Activated naive CD8-positive, alpha-beta T cell (primary cell): Measurements from ENCODE around the gene IGF2BP3.
"Not testable (repeated sequence)": the region's sequence is repeated elsewhere in the genome, so short reads cannot be mapped to it uniquely, and the experiment has no call there.

Experiments used
- H3K27ac Mint-ChIP-seq: one replicate; pipeline ENCODE4 v1.8.0; 2021; ENCODE audit warnings: mixed read lengths
- H3K27me3 Mint-ChIP-seq: one replicate; pipeline ENCODE4 v1.8.0; 2021; ENCODE audit warnings: mixed read lengths
- H3K36me3 Mint-ChIP-seq: one replicate; pipeline ENCODE4 v1.8.0; 2021; ENCODE audit warnings: mixed read lengths
- H3K4me1 Mint-ChIP-seq: one replicate; pipeline ENCODE4 v1.8.0; 2021; ENCODE audit warnings: low read depth, mixed read lengths
- H3K4me3 Mint-ChIP-seq: one replicate; pipeline ENCODE4 v1.8.0; 2021; ENCODE audit warnings: mild to moderate bottlenecking, mixed read lengths
- H3K9me3 Mint-ChIP-seq: one replicate; pipeline ENCODE4 v1.8.0; 2021; ENCODE audit warnings: low read depth, mixed read lengths

Gene IGF2BP3

DNA sequence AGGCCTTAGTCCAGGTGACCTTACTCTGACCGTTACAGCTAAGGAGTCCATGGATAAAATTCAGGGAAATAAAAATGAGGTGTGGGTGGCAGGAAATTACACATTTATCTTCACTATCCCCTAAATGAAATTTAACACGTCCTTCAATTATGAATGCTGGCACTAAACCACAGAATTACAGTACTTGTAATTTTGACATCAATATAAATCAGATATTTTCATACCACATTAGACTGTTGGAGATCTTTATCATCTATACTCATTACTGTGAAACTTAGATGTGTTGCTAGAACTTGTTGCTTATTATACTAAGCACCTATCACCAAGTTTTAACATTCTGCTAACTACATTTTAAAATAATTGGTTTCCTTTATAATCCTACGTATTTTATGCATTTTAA lies 51.1 kb downstream of the IGF2BP3 start:
- no peak overlapping the region for H3K27ac Mint-ChIP-seq
- no peaks in the 10 kb centered on the region for H3K27me3 Mint-ChIP-seq
- no peaks in the 10 kb centered on the region for H3K36me3 Mint-ChIP-seq
- H3K4me1 Mint-ChIP-seq: peaks cover 11% of the 10 kb centered on the region
- no peak overlapping the region for H3K4me3 Mint-ChIP-seq
- no peaks in the 10 kb centered on the region for H3K9me3 Mint-ChIP-seq

GRCh38 chr7:23418046-23418445 lies 52.2 kb downstream of the IGF2BP3 start:
- Mint-ChIP-seq H3K27me3 (peaks cover 2% of the 10 kb centered on the region), H3K4me1 (peaks cover 11% of the 10 kb centered on the region), H3K9me3 (no peaks in the 10 kb centered on the region), H3K4me3 (no peak overlapping the region), H3K27ac (no peak overlapping the region), H3K36me3 (no peaks in the 10 kb centered on the region)

DNA sequence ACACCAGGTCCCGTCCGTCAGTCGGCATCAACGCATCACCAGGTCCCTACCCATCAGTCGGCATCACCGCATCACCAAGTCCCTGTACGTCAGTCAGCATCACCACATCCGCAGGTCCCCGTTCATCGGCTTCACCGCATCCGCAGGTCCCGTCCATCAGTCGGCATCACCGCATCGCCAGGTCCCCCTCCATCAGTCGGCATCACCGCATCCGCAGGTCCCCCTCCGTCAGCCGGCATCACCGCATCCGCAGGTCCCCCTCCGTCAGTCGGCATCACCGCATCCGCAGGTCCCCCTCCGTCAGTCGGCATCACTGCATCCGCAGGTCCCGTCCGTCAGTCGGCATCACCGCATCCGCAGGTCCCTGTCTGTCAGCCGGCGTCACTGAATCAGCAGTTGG lies 55.1 kb downstream of the IGF2BP3 start:
- H3K27ac Mint-ChIP-seq: no peak overlapping the region
- H3K4me3 Mint-ChIP-seq: no peak overlapping the region
- H3K27me3 Mint-ChIP-seq: peaks cover 3% of the 10 kb centered on the region
- H3K9me3 Mint-ChIP-seq: no peaks in the 10 kb centered on the region
- H3K4me1 Mint-ChIP-seq: peaks cover 5% of the 10 kb centered on the region
- no peaks in the 10 kb centered on the region for H3K36me3 Mint-ChIP-seq

- Mint-ChIP-seq H3K4me3 (no peak overlapping the region), H3K9me3 (no peaks in the 10 kb centered on the region), H3K27me3 (peaks cover 3% of the 10 kb centered on the region), H3K27ac (no peak overlapping the region), H3K36me3 (no peaks in the 10 kb centered on the region), H3K4me1 (peaks cover 6% of the 10 kb centered on the region)
Observed at GRCh38 chr7:23410446-23411183, 59.7 kb downstream of the IGF2BP3 start.

GRCh38 chr7:23406564-23406963 lies 63.7 kb downstream of the IGF2BP3 start:
- H3K4me3 Mint-ChIP-seq, H3K36me3 Mint-ChIP-seq, H3K27ac Mint-ChIP-seq, H3K27me3 Mint-ChIP-seq, H3K9me3 Mint-ChIP-seq: not testable (repeated sequence)
- peaks cover 24% of the 10 kb centered on the region for H3K4me1 Mint-ChIP-seq

- Mint-ChIP-seq H3K27me3 (no peaks in the 10 kb centered on the region), H3K27ac (peak overlapping the region; percentile 88), H3K36me3 (no peaks in the 10 kb centered on the region), H3K4me1 (peaks cover 24% of the 10 kb centered on the region), H3K9me3 (no peaks in the 10 kb centered on the region), H3K4me3 (peak overlapping the region; percentile 35)
Observed at GRCh38 chr7:23405240-23405618, 65.1 kb downstream of the IGF2BP3 start.

GRCh38 chr7:23404546-23405239 lies 65.6 kb downstream of the IGF2BP3 start:
- peaks cover 24% of the 10 kb centered on the region for H3K4me1 Mint-ChIP-seq
- H3K9me3 Mint-ChIP-seq: no peaks in the 10 kb centered on the region
- peak overlapping the region; percentile 88 for H3K27ac Mint-ChIP-seq
- H3K4me3 Mint-ChIP-seq: peak overlapping the region; percentile 58
- no peaks in the 10 kb centered on the region for H3K36me3 Mint-ChIP-seq
- H3K27me3 Mint-ChIP-seq: no peaks in the 10 kb centered on the region

DNA sequence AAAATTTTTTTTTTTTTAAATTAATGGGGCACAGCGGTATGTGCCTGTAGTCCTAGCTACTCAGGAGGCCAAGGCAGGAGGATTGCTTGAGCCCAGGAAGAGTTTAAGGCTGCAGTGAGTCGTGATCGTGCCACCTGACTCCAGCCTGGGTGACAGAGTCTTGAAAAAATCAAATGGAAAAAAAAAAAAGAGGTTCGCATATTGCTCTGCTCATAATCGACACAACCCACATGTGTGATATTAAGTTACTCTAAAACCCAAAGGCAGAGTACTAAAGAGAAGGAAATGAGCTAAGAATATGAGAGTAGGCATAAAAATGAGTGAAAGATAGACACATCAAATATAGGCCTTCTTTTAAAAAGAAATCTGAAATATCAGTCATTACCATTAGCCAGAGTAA lies 66.3 kb downstream of the IGF2BP3 start:
- H3K27ac Mint-ChIP-seq: peak overlapping the region; percentile 88

GRCh38 chr7:23398090-23398489 lies 72.2 kb downstream of the IGF2BP3 start:
- not testable (repeated sequence) for H3K9me3 Mint-ChIP-seq, H3K27me3 Mint-ChIP-seq, H3K4me1 Mint-ChIP-seq, H3K27ac Mint-ChIP-seq, H3K36me3 Mint-ChIP-seq, H3K4me3 Mint-ChIP-seq

More for the DNA sequence above, 66.3 kb downstream of the IGF2BP3 start:
- H3K4me1 Mint-ChIP-seq: peaks cover 24% of the 10 kb centered on the region
- no peaks in the 10 kb centered on the region for H3K36me3 Mint-ChIP-seq
- no peaks in the 10 kb centered on the region for H3K27me3 Mint-ChIP-seq
- peak overlapping the region; percentile 58 for H3K4me3 Mint-ChIP-seq
- no peaks in the 10 kb centered on the region for H3K9me3 Mint-ChIP-seq

DNA sequence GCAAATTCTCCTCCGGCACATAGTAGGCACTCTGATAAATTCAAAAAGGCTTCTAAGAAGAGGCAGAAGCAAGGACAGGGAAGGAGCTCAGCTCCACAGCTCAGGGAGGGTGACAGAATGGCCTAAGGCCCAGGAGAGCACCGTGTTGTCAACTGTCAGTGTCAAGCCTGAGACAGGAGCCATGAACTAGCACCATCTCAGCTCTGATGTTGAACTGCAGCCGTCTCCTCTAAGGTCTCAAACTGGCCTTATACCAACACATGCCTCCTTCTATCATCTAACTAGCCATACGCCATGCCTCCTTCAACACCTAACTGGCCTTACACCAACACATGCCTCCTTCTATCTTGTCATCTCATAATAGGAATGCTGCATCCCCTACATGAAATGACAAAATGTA lies 73.0 kb downstream of the IGF2BP3 start:
- Mint-ChIP-seq H3K4me3 (no peak overlapping the region), H3K27ac (no peak overlapping the region), H3K9me3 (no peaks in the 10 kb centered on the region), H3K27me3 (no peaks in the 10 kb centered on the region), H3K36me3 (no peaks in the 10 kb centered on the region), H3K4me1 (peaks cover 7% of the 10 kb centered on the region)

GRCh38 chr7:23396222-23397015 lies 73.9 kb downstream of the IGF2BP3 start:
- H3K27ac Mint-ChIP-seq: no peak overlapping the region
- peaks cover 12% of the 10 kb centered on the region for H3K4me1 Mint-ChIP-seq
- H3K36me3 Mint-ChIP-seq: no peaks in the 10 kb centered on the region
- no peak overlapping the region for H3K4me3 Mint-ChIP-seq
- H3K9me3 Mint-ChIP-seq: no peaks in the 10 kb centered on the region
- no peaks in the 10 kb centered on the region for H3K27me3 Mint-ChIP-seq

GRCh38 chr7:23394488-23395171 lies 75.7 kb downstream of the IGF2BP3 start:
- no peaks in the 10 kb centered on the region for H3K27me3 Mint-ChIP-seq
- H3K36me3 Mint-ChIP-seq: no peaks in the 10 kb centered on the region
- no peak overlapping the region for H3K4me3 Mint-ChIP-seq
- H3K9me3 Mint-ChIP-seq: no peaks in the 10 kb centered on the region
- peaks cover 16% of the 10 kb centered on the region for H3K4me1 Mint-ChIP-seq
- peak overlapping the region; percentile 16 for H3K27ac Mint-ChIP-seq

GRCh38 chr7:23393636-23394035 lies 76.7 kb downstream of the IGF2BP3 start:
- Mint-ChIP-seq H3K9me3 (no peaks in the 10 kb centered on the region), H3K4me3 (no peak overlapping the region), H3K27me3 (no peaks in the 10 kb centered on the region), H3K4me1 (peaks cover 16% of the 10 kb centered on the region), H3K27ac (no peak overlapping the region), H3K36me3 (no peaks in the 10 kb centered on the region)

- Mint-ChIP-seq H3K9me3 (no peaks in the 10 kb centered on the region), H3K27ac (no peak overlapping the region), H3K4me1 (peaks cover 16% of the 10 kb centered on the region), H3K4me3 (no peak overlapping the region), H3K27me3 (no peaks in the 10 kb centered on the region), H3K36me3 (no peaks in the 10 kb centered on the region)
Observed at GRCh38 chr7:23389701-23390100, 80.6 kb downstream of the IGF2BP3 start.

- Mint-ChIP-seq H3K27me3 (no peaks in the 10 kb centered on the region), H3K27ac (no peak overlapping the region), H3K4me3 (no peak overlapping the region), H3K4me1 (peaks cover 15% of the 10 kb centered on the region), H3K9me3 (no peaks in the 10 kb centered on the region), H3K36me3 (no peaks in the 10 kb centered on the region)
Observed at GRCh38 chr7:23387583-23387982, 82.7 kb downstream of the IGF2BP3 start.
